SK-N-DZ (cell line): Measurements from ENCODE around the gene KLHL28.
"Not testable (repeated sequence)": the region's sequence is repeated elsewhere in the genome, so short reads cannot be mapped to it uniquely, and the experiment has no call there.

Experiments used
- DNase-seq: peaks from one replicate; pipeline ENCODE4 v3.0.0-alpha.2; 2015; ENCODE audit warnings: low spot score

The KLHL28 gene

DNA sequence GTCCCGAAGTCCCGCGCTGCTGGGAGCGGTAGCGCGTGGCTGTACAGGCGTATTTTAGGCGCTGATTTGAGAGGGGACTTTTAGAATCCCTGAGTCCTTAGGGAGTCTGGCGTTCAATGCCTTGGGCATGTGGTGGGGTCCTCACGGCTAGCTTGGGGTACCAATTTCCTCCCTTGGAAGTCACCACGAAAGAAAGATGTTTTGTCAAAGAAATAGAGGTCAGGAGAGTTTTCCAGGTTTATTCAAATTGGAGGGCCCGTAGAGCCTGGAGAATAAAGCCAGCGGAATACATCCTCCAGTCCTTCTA lies 63.9 kb downstream of the KLHL28 start:
- DNase-seq = no peak

DNA sequence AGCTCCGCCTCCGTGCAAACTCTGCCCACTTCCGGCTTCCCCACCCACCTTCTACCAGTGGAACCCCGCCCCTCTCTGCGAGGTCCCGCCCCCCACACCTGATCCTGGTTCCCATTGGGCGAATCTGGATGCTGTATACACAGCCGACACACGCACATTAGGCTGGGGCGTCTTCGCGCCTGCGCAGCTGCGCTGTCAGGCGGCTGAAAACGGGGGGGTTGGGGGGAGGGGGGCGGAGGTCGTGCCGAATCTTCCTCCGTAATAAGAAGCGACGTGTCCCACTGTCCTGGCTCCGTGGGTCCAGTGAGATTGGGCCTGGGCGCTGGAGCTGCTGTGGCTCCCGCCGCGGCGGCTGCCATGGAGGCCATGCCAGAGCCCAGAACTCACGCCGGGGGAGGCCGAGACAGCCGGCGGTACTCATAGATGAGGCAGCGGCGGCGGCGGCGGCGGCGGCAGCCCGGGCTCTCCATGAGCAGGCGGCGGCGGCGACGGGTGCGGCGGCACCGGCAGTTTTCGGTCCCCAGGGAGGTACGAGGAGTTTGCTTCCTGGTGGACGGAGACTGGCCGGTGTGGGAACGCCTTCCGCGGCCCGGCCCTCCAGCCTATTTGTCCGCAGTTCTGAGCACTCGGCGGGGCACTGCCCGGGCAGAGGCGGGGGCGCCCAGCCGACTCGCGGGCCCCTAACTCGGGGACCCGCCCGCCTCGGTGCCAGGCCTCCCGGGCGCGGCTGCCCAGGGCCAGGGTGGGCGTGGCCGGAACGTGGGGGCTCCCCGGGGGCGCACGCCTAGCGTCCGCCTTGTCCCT lies 64.5 kb downstream of the KLHL28 start:
- peak; percentile 93 for DNase-seq

DNA sequence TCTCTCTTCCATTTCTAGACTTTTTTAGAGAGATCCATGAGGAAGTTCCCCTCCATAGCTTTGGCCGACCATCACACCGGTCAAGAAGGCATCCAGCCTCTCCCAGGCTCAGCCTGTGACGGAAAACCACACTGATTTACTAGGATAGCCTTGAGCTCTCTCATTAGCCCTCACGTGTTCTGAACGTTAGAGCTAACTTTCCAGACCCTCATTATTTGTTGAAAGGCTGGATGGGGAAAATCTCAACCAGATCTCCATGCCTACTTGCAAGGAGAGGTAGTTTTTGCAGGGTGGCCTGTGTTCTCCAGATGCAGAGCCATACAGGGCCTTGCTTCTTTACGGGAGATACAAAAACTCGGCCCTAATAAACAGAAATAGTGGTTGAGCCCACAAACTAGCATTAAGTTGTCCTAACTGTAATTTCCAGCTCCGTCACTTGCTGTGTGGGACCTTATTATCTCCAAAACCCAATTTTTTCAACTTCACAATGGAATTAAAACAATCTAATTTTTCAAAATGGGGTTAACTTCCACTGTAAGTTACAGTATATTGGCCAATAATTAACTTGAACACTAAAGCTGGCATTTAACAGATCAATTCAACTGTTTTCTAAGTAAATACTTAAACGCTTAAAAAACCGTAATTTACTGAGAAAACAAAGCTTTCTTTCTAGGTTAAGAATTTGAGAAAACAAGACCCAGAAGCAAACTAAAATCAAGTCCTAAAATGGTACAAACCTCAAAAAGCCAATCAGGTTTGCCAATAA lies 65.3 kb downstream of the KLHL28 start:
- DNase-seq = no peak

DNA sequence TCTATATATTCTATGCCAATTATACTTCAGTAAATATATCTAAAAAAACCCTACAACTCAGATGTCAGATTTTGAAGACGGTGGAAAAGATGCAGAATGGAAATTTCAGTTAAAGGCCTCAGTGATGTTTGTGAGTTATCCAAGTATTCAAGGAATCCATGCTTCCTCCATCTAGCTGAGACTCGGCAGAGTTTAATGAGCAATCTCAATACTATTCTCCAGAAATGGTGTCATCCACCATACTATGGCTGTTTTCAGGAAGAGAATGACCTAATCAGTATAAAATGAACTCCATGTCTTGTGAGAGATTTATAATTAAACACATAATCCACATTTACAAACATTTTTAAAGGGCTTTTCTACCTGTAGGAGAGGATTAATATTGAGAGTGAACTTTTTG lies 66.0 kb downstream of the KLHL28 start:
- no peak for DNase-seq

DNA sequence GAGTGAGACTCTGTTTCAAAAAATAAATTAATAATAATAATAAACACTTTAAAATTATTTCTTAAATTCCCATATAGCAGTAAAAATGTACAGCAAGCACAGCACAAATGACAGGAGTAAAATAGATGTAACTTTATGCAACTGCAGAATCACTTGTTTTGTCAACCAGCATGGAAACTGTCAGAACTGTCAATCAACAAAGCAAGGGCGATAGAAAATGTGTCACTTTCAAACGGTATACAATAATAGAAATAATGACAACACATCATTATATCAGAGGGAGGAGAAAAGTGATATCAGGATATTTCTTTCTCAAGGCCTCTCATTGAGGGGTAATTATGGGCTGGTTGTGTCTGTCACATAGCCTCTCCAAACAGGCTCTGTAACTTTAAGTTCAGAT lies 68.2 kb downstream of the KLHL28 start:
- no peak for DNase-seq

DNA sequence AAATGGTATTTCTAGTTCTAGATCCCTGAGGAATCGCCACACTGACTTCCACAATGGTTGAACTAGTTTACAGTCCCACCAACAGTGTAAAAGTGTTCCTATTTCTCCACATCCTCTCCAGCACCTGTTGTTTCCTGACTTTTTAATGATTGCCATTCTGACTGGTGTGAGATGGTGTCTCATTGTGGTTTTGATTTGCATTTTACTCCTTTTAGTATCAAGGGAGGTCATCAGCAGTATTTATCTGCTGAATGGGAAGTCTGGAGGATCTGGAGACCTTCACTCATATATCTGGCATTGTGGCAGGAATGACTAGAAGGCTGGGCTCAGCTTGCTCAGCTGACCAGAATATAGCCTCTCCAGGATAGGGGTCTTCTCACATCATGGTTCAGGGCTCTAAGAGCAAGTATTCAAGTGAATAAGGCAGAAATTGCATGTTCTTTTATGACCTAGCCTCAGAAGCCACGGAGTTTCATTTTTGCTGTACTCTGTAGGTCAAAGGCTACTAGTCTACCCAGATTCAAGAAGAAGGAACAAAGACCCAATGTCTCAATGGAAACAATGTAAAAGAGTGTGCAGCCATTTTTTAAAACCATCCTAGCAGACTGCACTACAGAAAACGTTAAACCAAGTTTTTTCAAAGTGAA lies 69.9 kb downstream of the KLHL28 start:
- DNase-seq = not testable (repeated sequence)

DNA sequence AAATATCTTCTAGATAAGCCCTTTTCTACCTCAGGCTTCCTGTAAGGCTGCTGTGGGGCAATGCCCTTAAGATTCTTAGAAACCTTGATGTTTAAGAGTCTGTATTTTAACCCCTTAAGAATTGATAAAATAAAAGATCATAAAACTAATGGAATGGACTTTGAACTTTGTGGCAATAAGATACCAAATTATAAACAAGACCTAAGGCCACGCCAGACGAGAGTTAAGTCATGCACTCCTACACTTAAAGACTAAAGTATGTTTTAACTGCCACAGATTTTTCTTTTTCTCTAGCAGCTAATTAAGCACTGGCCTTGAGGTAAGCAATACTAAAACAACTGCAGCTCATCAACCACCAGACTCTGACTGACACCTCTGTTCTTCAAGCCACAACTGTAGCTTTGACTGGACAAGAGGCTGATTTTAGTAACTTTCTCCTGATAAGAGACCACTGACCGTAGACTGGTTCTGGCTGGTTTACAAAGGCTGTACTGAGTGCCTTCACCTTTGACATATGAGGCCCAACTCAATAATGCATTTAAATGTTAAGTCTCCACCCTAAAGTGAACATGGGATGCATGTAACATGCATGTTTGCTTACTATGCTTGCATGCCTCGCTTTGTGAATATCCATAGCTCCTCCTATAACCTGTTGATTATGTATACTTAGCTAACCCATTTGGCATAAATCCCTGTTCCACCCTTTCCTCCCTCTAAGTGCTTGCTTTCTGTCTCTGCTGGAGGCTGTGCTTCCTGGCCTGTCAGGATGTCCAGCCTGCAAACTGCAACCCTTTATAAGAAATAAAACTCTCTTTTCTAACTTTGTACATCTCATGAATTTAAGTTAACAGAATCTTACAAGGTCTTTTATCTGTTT lies 71.9 kb downstream of the KLHL28 start:
- DNase-seq = no peak

DNA sequence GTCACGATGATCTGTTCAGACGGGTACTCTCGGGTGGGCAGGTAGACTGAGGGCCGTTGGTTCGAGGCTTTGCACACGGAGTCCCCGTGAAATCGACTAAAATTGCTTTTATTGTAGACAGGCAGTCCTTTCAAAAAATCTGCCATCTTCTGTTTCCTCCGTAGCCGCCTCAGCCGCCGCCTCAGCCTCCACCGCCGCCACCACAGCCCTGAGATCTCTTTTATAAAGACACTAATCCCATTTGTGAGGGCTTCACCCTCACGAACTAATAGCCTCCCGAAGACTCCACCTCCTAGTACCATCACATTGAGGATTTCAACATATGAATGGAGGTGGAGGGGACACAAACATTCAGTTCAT lies 74.2 kb downstream of the KLHL28 start:
- DNase-seq = no peak

DNA sequence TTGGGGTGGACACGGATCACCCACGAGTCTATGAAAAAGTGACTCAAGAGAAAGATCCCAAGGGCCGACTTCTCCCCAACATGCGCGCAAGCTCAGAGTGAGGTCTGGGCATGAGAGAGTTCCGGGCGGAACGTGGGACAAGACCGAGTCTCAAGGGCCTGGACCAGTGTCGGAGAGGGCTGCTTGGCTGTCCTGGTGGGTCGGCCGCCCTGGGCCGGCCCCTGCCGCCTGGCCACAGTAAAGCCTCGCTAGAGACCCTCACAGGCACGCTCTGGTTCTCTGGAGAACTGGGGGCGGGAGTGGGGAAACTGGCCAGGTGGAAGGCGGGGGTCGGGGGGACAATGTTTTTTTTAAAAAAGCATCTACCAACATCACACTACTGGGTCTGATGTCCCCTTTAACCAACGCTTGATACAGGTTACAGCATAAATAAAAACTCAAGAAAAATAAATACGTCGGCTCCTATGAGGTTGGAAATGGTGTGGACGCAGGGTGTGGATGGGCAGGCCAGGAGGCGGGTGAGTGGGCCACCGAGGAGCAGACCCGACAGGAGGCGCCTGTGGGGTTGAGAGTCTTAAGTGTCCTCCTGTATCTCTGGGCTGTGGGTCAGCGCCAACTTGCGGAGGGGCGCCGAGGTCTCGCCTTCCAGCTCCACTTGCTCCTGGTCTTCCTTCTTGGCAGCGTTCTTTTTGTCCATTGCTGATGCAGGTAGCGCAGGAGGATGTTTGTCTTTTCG lies 74.7 kb downstream of the KLHL28 start:
- DNase-seq = no peak

DNA sequence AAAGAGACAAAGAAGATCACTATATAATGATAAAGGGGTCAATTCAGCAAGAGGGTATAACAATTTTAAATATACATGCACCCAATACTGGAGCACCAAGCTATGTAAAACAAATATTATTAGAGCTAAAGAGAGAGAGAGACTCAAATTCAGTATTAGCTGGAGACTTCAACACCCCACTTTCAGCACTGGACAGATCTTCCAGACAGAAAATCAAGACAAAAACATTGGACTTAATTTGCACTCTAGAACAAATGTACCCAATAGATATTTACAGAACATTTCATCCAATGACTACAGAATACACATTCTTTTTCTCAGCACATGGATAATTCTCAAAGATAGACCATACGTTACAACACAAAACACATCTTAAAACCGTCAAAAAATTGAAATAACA lies 81.0 kb downstream of the KLHL28 start:
- no peak for DNase-seq
